Ammon's horn (tissue), 1 donor: ENCODE data around the gene NXPH3.

Experiments used
- DNase-seq: peaks from one replicate; pipeline ENCODE4 v3.0.0-alpha.2; 2016; ENCODE audit warnings: low spot score

The NXPH3 gene

GRCh38 chr17:49630113-49630900 lies 54.6 kb downstream of the NXPH3 start:
- DNase-seq: no peak

- no peak for DNase-seq
Observed at GRCh38 chr17:49631496-49631895, 55.8 kb downstream of the NXPH3 start.
